SU-DHL-6 (cell line): ENCODE data around the gene INTS3.

ENCODE experiments used
- H2AFZ ChIP-seq: fragments of 200-600 bp; sonication (generic); 2 replicates; pipeline ENCODE4 v1.6.1; 2014; ENCODE audit warnings: low read depth, mild to moderate bottlenecking, moderate library complexity, mixed read lengths, antibody characterized with exemption, low read length; ENCODE audit not compliant: severe bottlenecking
- H3F3A ChIP-seq: fragments of 200-600 bp; shearing (Covaris generic); 2 replicates; pipeline ENCODE4 v1.6.0; 2016; ENCODE audit warnings: antibody characterized with exemption, mild to moderate bottlenecking; ENCODE audit not compliant: insufficient read depth
- H3K27ac ChIP-seq: fragments of 200-600 bp; sonication (generic); 2 replicates; pipeline ENCODE4 v1.5.1; 2016; ENCODE audit warnings: low read depth, mild to moderate bottlenecking, low read length, moderate library complexity, mixed read lengths
- H3K27me3 ChIP-seq: fragments of 200-600 bp; sonication (generic), shearing (Covaris generic); 2 replicates; pipeline ENCODE4 v1.6.0; 2014; ENCODE audit warnings: mild to moderate bottlenecking, low read length
- H3K36me3 ChIP-seq: fragments of 200-600 bp; sonication (generic); 2 replicates; pipeline ENCODE4 v1.6.1; 2014; ENCODE audit warnings: mild to moderate bottlenecking, low read length, mixed read lengths
- H3K4me2 ChIP-seq: fragments of 300-600, 200-600 bp; shearing (Covaris generic), sonication (generic); 2 replicates; pipeline ENCODE4 v1.6.0; 2014; ENCODE audit warnings: low read length, low read depth, mild to moderate bottlenecking; ENCODE audit not compliant: poor library complexity, severe bottlenecking
- H3K4me3 ChIP-seq: fragments of 200-600 bp; sonication (generic); 2 replicates; pipeline ENCODE4 v1.5.1; 2014; ENCODE audit warnings: antibody characterized with exemption, low read length, mild to moderate bottlenecking, mixed read lengths; ENCODE audit not compliant: insufficient read depth, poor library complexity, severe bottlenecking
- H3K79me2 ChIP-seq: fragments of 200-600 bp; sonication (generic); 2 replicates; pipeline ENCODE4 v1.6.1; 2014; ENCODE audit warnings: mild to moderate bottlenecking, low read length, moderate library complexity; ENCODE audit not compliant: insufficient read depth
- H3K9ac ChIP-seq: fragments of 200-600 bp; sonication (generic); 2 replicates; pipeline ENCODE4 v1.7.0; 2014; ENCODE audit warnings: mild to moderate bottlenecking, low read length
- H3K9me2 ChIP-seq: fragments of 200-600 bp; sonication (generic); replicated peaks from 2 replicates; pipeline ENCODE4 v1.6.1; 2014; ENCODE audit warnings: low read length; ENCODE audit not compliant: insufficient read depth
- H3K9me3 ChIP-seq: fragments of 200-600 bp; sonication (generic); 2 replicates; pipeline ENCODE4 v1.6.1; 2014; ENCODE audit warnings: low read length, mixed read lengths; ENCODE audit not compliant: insufficient read depth
- H4K20me1 ChIP-seq: fragments of 200-600 bp; sonication (generic); 2 replicates; pipeline ENCODE4 v1.6.1; 2014; ENCODE audit warnings: low read depth, mild to moderate bottlenecking, antibody characterized with exemption, low read length, moderate library complexity, mixed read lengths
- EZH2phosphoT487 ChIP-seq: fragments of 200-600 bp; sonication (generic), shearing (Covaris generic); conservative IDR thresholded peaks from 2 replicates; pipeline ENCODE4 v1.6.1; 2018; ENCODE audit warnings: mild to moderate bottlenecking, antibody characterized with exemption, low read length, moderate library complexity, mixed read lengths
- TF ChIP-seq, protein P1 (sequence below): fragments of 200-600 bp; sonication (generic); IDR thresholded peaks from one replicate; pipeline ENCODE4 v1.5.1; 2017; ENCODE audit warnings: antibody characterized with exemption, mild to moderate bottlenecking, low read length, moderate library complexity; ENCODE audit not compliant: insufficient read depth, poor library complexity, severe bottlenecking

INTS3 gene

GRCh38 chr1:153771261-153771660 is 43.4 kb downstream of the INTS3 start:
- Histone ChIP-seq H3K36me3 (no peaks in the 10 kb centered on the region), H3K4me3 (no peak overlapping the region), H2AFZ (no peak overlapping the region), H3K9me3 (no peaks in the 10 kb centered on the region), H3F3A (peaks cover 4% of the 10 kb centered on the region; the same call in 1 of the 2 replicates), H4K20me1 (no peaks in the 10 kb centered on the region), H3K9ac (no peak overlapping the region), H3K4me2 (no peak overlapping the region), H3K27me3 (no peaks in the 10 kb centered on the region), H3K27ac (no peak overlapping the region), H3K79me2 (no peaks in the 10 kb centered on the region), H3K9me2 (no peaks in the 10 kb centered on the region)
- TF ChIP-seq EZH2phosphoT487 = no peak
- TF ChIP-seq, protein P1, sequence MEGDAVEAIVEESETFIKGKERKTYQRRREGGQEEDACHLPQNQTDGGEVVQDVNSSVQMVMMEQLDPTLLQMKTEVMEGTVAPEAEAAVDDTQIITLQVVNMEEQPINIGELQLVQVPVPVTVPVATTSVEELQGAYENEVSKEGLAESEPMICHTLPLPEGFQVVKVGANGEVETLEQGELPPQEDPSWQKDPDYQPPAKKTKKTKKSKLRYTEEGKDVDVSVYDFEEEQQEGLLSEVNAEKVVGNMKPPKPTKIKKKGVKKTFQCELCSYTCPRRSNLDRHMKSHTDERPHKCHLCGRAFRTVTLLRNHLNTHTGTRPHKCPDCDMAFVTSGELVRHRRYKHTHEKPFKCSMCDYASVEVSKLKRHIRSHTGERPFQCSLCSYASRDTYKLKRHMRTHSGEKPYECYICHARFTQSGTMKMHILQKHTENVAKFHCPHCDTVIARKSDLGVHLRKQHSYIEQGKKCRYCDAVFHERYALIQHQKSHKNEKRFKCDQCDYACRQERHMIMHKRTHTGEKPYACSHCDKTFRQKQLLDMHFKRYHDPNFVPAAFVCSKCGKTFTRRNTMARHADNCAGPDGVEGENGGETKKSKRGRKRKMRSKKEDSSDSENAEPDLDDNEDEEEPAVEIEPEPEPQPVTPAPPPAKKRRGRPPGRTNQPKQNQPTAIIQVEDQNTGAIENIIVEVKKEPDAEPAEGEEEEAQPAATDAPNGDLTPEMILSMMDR = no peak

- no peaks in the 10 kb centered on the region for H4K20me1 ChIP-seq
- H3K4me2 ChIP-seq = no peak overlapping the region
- H3K27ac ChIP-seq = no peak overlapping the region
These were observed 44.2 kb downstream of the INTS3 start for GRCh38 chr1:153771841-153772593.

GRCh38 chr1:153773096-153773921 is 45.5 kb downstream of the INTS3 start:
- Histone ChIP-seq H3K9ac (no peak overlapping the region), H3K36me3 (no peaks in the 10 kb centered on the region), H3K27ac (no peak overlapping the region), H2AFZ (no peak overlapping the region), H4K20me1 (no peaks in the 10 kb centered on the region), H3K4me3 (no peak overlapping the region), H3K79me2 (no peaks in the 10 kb centered on the region), H3K4me2 (no peak overlapping the region), H3K9me2 (no peaks in the 10 kb centered on the region), H3K9me3 (no peaks in the 10 kb centered on the region), H3K27me3 (no peaks in the 10 kb centered on the region), H3F3A (peaks cover 4% of the 10 kb centered on the region; the same call in 1 of the 2 replicates)
- TF ChIP-seq, protein P1 = no peak
- TF ChIP-seq EZH2phosphoT487 = no peak

More at GRCh38 chr1:153771841-153772593, 44.2 kb downstream of the INTS3 start:
- H3K9me2 ChIP-seq = no peaks in the 10 kb centered on the region
- H2AFZ ChIP-seq = no peak overlapping the region
- no peaks in the 10 kb centered on the region for H3K36me3 ChIP-seq
- TF ChIP-seq, protein P1 = peak; percentile 36
- TF ChIP-seq EZH2phosphoT487 = no peak
- H3K4me3 ChIP-seq = no peak overlapping the region
- H3K27me3 ChIP-seq = no peaks in the 10 kb centered on the region
- H3K9me3 ChIP-seq = no peaks in the 10 kb centered on the region
- H3F3A ChIP-seq = peaks cover 4% of the 10 kb centered on the region; the same call in 1 of the 2 replicates
- H3K9ac ChIP-seq = no peak overlapping the region
- no peaks in the 10 kb centered on the region for H3K79me2 ChIP-seq
